ENCODE measurements around the gene TIGD2. TPM values are rescaled to one million over a fixed set of nuclear protein-coding genes. Genes with fewer than 3 reads are reported as not detected.

The TIGD2 gene
- total and polyA plus RNA-seq, 2 donors (not counting 3 experiments of a cell fraction or from before 2014, with no cell fraction given): 1.1 to 5.0 TPM

DNA sequence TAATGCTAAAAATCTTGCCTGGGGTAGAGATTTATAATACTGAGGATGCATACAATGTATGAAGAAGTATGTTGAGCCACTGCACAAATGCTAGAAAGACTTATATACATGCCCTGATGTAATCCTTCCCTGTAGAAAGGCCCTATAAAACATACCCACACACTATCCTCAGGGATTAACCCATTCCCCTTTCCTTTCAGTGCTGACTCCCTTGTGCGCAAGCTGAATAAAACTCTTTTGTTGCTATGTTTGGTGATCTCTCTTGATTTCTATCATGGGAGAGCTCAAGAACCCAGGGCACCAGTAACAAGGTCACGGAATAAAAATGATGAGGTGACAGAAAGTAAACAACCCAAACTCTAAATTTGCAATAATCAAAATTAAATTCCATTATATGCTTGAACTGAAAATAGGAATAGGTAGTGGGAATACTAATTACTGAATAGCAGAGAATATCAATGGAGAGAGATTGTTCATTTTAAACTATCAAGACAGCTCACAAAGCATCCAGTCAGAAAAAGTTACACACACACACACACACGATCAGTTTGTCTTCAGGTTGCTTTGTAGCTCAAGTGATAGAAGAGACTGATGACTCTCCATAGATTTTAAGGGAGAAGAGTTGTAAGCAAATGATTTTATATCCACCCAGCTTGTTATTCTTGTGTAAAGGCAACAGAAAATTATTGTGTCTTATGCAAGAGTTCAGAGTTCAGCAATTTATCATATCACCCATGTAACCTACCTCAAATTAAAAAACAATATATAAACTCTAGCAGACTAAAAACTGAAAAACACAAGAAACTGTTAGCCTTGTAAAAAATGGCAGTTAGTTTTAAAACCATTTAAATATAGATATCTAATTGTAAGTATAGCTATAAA lies 14.8 kb downstream of the TIGD2 start:
- no peak for FAIRE-seq

DNA sequence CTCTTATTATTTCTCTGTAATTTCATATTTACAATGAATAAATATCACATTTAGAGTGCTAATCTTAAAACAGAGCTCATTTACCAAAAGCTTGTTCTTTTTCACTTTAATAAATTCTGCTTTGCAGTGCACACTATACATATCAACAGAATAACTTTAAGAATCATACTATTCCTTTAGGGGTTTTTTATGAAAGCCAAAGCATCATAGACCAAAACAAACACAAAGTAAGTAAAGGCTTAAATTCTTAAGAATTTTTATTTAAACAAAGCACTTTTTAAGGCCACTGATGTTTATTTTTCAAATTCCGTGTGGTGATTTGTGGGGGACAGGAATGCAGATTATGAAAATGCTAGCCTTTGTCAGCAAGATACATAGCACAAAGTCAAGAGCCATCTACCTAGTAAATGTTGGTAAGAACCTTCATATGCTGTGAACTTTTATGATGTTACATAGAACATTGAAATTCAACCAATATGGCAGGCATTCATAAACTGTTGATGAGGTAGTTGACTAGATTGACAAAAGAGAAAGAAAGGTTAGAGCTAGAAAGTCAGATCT lies 17.8 kb downstream of the TIGD2 start:
- H3K4me3 ChIP-seq (replicated peaks in 1 of 3; ENCODE audit: insufficient read depth in 1 of 3, low read depth in 1 of 3, low read length in 3 of 3): no peak overlapping the region
- CTCF ChIA-PET: no interaction called here
- no peak for DNase-seq (ENCODE audit: low read depth, low spot score)

More for the DNA sequence above, 14.8 kb downstream of the TIGD2 start:
- Histone ChIP-seq H3K79me2 (ENCODE audit: control insufficient read depth, insufficient read depth, low read length) (no peaks in the 10 kb centered on the region), H3K36me3 (ENCODE audit: control insufficient read depth in 2 of 2, extremely low read depth in 1 of 2, insufficient read depth in 2 of 2, low read length in 2 of 2) (no peaks in the 10 kb centered on the region), H3K27me3 (ENCODE audit: control insufficient read depth in 2 of 2, insufficient read depth in 2 of 2, low read length in 2 of 2) (peaks cover 0 to 2% of the 10 kb centered on the region in 2 experiments), H4K20me1 (replicated peaks; ENCODE audit: control insufficient read depth, extremely low read depth, insufficient read depth, low read length) (no peaks in the 10 kb centered on the region), H2AFZ (ENCODE audit: low read depth, low read length) (no peak overlapping the region), H3K4me3 (replicated peaks in 1 of 3; ENCODE audit: insufficient read depth in 1 of 3, low read depth in 1 of 3, low read length in 3 of 3) (no peak overlapping the region), H3K27ac (ENCODE audit: insufficient read depth, low read depth, low read length) (no peak overlapping the region), H3K9me3 (replicated peaks; ENCODE audit: control insufficient read depth, insufficient read depth, low read length) (no peaks in the 10 kb centered on the region), H3K9me1 (replicated peaks; ENCODE audit: control insufficient read depth, extremely low read depth, insufficient read depth, low read length) (no peaks in the 10 kb centered on the region), H3K4me2 (ENCODE audit: insufficient read depth, low read length) (no peak overlapping the region), H3K9ac (replicated peaks; ENCODE audit: extremely low read depth, insufficient read depth, low read length) (no peak overlapping the region), H3K4me1 (ENCODE audit: control insufficient read depth, extremely low read depth, insufficient read depth, low read length) (no peaks in the 10 kb centered on the region)
- no TSS peak for BruUV-seq (replicated peaks)
- CTCF ChIA-PET: interaction anchor here (0.6 to 0.9 kb wide), 2 partner anchors 9 to 239 kb away, joined by 4 to 5 read pairs; no protein-coding TSS in a partner anchor
- TF ChIP-seq, protein P1, sequence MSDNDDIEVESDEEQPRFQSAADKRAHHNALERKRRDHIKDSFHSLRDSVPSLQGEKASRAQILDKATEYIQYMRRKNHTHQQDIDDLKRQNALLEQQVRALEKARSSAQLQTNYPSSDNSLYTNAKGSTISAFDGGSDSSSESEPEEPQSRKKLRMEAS (IDR thresholded peaks at IDR 0.05; ENCODE audit: insufficient read depth, insufficient read length): no peak
- TF ChIP-seq GATA2 (IDR thresholded peaks at IDR 0.05; ENCODE audit: insufficient read depth, insufficient read length, low read depth, low read length): no peak
- TF ChIP-seq JUN (IDR thresholded peaks at IDR 0.05; ENCODE audit: borderline replicate concordance, insufficient read depth, insufficient read length, low read depth): no peak
- TF ChIP-seq POLR2AphosphoS5 (IDR thresholded peaks at IDR 0.05; ENCODE audit: insufficient read depth, low read depth, low read length): no peak
- dilution Hi-C loops (cut with MboI; ENCODE audit: extremely low pct_ligation_motif_present, low sequenced_read_pairs) (no loop called here), intact Hi-C loops (cut with micrococcal nuclease) (no loop called here)
- POLR2A ChIA-PET: no interaction called here
- DNase-seq (ENCODE audit: low read depth, low spot score): no peak

More for the DNA sequence above, 17.8 kb downstream of the TIGD2 start:
- peaks cover 0 to 2% of the 10 kb centered on the region in 2 experiments for H3K27me3 ChIP-seq (ENCODE audit: control insufficient read depth in 2 of 2, insufficient read depth in 2 of 2, low read length in 2 of 2)
- BruUV-seq (replicated peaks): no TSS peak
- TF ChIP-seq, protein P2, sequence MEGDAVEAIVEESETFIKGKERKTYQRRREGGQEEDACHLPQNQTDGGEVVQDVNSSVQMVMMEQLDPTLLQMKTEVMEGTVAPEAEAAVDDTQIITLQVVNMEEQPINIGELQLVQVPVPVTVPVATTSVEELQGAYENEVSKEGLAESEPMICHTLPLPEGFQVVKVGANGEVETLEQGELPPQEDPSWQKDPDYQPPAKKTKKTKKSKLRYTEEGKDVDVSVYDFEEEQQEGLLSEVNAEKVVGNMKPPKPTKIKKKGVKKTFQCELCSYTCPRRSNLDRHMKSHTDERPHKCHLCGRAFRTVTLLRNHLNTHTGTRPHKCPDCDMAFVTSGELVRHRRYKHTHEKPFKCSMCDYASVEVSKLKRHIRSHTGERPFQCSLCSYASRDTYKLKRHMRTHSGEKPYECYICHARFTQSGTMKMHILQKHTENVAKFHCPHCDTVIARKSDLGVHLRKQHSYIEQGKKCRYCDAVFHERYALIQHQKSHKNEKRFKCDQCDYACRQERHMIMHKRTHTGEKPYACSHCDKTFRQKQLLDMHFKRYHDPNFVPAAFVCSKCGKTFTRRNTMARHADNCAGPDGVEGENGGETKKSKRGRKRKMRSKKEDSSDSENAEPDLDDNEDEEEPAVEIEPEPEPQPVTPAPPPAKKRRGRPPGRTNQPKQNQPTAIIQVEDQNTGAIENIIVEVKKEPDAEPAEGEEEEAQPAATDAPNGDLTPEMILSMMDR (IDR thresholded peaks at IDR 0.05; ENCODE audit: extremely low read depth in 1 of 2, insufficient read depth in 1 of 2, low read depth in 1 of 2, low read length in 2 of 2): no peak
- TF ChIP-seq EZH2 (IDR thresholded peaks at IDR 0.05; ENCODE audit: borderline replicate concordance, low read depth, low read length, severe bottlenecking): no peak
- intact Hi-C loops (cut with micrococcal nuclease) (no loop called here), dilution Hi-C loops (cut with MboI; ENCODE audit: extremely low pct_ligation_motif_present, low sequenced_read_pairs) (no loop called here)
- H3K4me2 ChIP-seq (ENCODE audit: insufficient read depth, low read length): no peak overlapping the region
- no peaks in the 10 kb centered on the region for H3K36me3 ChIP-seq (ENCODE audit: control insufficient read depth in 2 of 2, extremely low read depth in 1 of 2, insufficient read depth in 2 of 2, low read length in 2 of 2)
- no peaks in the 10 kb centered on the region for H3K79me2 ChIP-seq (ENCODE audit: control insufficient read depth, insufficient read depth, low read length)
- no peaks in the 10 kb centered on the region for H3K4me1 ChIP-seq (ENCODE audit: control insufficient read depth, extremely low read depth, insufficient read depth, low read length)
- no peak for FAIRE-seq
- POLR2A ChIA-PET: no interaction called here
- H4K20me1 ChIP-seq (replicated peaks; ENCODE audit: control insufficient read depth, extremely low read depth, insufficient read depth, low read length): no peaks in the 10 kb centered on the region
- no peak overlapping the region for H3K27ac ChIP-seq (ENCODE audit: insufficient read depth, low read depth, low read length)
- H3K9me1 ChIP-seq (replicated peaks; ENCODE audit: control insufficient read depth, extremely low read depth, insufficient read depth, low read length): no peaks in the 10 kb centered on the region
- no peak overlapping the region for H2AFZ ChIP-seq (ENCODE audit: low read depth, low read length)
- no peak overlapping the region for H3K9ac ChIP-seq (replicated peaks; ENCODE audit: extremely low read depth, insufficient read depth, low read length)
- H3K9me3 ChIP-seq (replicated peaks; ENCODE audit: control insufficient read depth, insufficient read depth, low read length): no peaks in the 10 kb centered on the region
